HCT116 (cell line): ENCODE measurements around the gene LRIG1. TPM values are rescaled to one million over a fixed set of nuclear protein-coding genes. Genes with fewer than 3 reads are reported as not detected.

ENCODE experiments used
- ATAC-seq: fragments of 200-7000 bp; cut with Tn5 transposase; 2 replicates; pipeline ENCODE4 v1.9.1; 2020; ENCODE audit warnings: mild to moderate bottlenecking, moderate library complexity
- BruUV-seq: library from RNA; stranded (reverse); fragments of 400-500 nt; replicated peaks from 2 replicates; lab custom pipeline; 2021; lab: Mats Ljungman, UMichigan
- CTCF ChIA-PET: fragments of 300-600 bp; sonication (Branson Sonifier 250); formaldehyde crosslinking; loops from one replicate; lab custom pipeline; 2021; ENCODE audit warnings: antibody characterized with exemption; lab: Charles Lee
- POLR2A ChIA-PET: fragments of 300-600, 350-600 bp; sonication (Branson Sonifier 250); formaldehyde crosslinking; loops from one replicate; lab custom pipeline; 2021; ENCODE audit warnings: antibody characterized with exemption; lab: Charles Lee
- RAD21 ChIA-PET, 2 experiments: fragments of 300-600 bp; sonication (Branson Sonifier 250); formaldehyde crosslinking; loops; one replicate each; lab custom pipeline; 2023; ENCODE audit warnings: low total read pairs in 2 of 2; ENCODE audit not compliant: uncharacterized antibody in 2 of 2, unreplicated experiment in 2 of 2, low non-redundant PET in 1 of 2; lab: Charles Lee
- DNase-seq: peaks from one replicate; pipeline ENCODE4 v3.0.0-alpha.2; 2010; ENCODE audit warnings: low read depth, low spot score
- H2AFZ ChIP-seq: fragments of 200-600 bp; shearing (Covaris generic), sonication (generic); 2 replicates; pipeline ENCODE4 v1.6.1; 2017; ENCODE audit warnings: low read depth, mixed run types, mixed read lengths, antibody characterized with exemption, low read length; ENCODE audit not compliant: poor library complexity, severe bottlenecking
- H3K27ac ChIP-seq: 2 replicates; pipeline ENCODE4 v1.5.1; 2012; ENCODE audit warnings: low read depth, low read length
- H3K27me3 ChIP-seq: fragments of 200-600 bp; sonication (generic); 2 replicates; pipeline ENCODE4 v1.6.1; 2016; ENCODE audit warnings: mixed run types, low read length, mixed read lengths; ENCODE audit not compliant: insufficient read depth
- H3K36me3 ChIP-seq, 2 experiments: fragments of 200-500 bp in 1 of 2; fragments of 200-600 bp in 1 of 2; sonication (Bioruptor generic) in 1 of 2; sonication (generic) in 1 of 2; 2 replicates each; pipeline versions ENCODE4 v1.5.1 to v1.6.1; 2014 to 2016; ENCODE audit warnings: low read length in 2 of 2, inconsistent platforms in 1 of 2, mixed read lengths in 1 of 2, mixed run types in 1 of 2; ENCODE audit not compliant: insufficient read depth in 2 of 2, control insufficient read depth in 1 of 2
- H3K4me1 ChIP-seq, 2 experiments: fragments of 200-600 bp in 1 of 2; sonication (generic) in 1 of 2; 2 replicates each; pipeline versions ENCODE4 v1.5.1 to v1.6.1; 2012 to 2017; ENCODE audit warnings: low read length in 2 of 2, inconsistent platforms in 1 of 2, mild to moderate bottlenecking in 1 of 2, mixed read lengths in 1 of 2, mixed run types in 1 of 2, moderate library complexity in 1 of 2; ENCODE audit not compliant: insufficient read depth in 2 of 2, control insufficient read depth in 1 of 2
- H3K4me2 ChIP-seq: fragments of 200-600 bp; sonication (generic); 2 replicates; pipeline ENCODE4 v1.6.1; 2017; ENCODE audit warnings: mixed run types, low read length, mixed read lengths
- H3K4me3 ChIP-seq, 2 experiments: fragments of 200-600 bp in 1 of 2; sonication (generic) in 1 of 2; replicated peaks in 1 of 2; 2 replicates each; pipeline ENCODE4 v1.5.1; 2011 to 2016; ENCODE audit warnings: low read length in 2 of 2, control low read depth in 1 of 2, low read depth in 1 of 2, mild to moderate bottlenecking in 1 of 2, mixed read lengths in 1 of 2, mixed run types in 1 of 2
- H3K79me2 ChIP-seq: fragments of 200-600 bp; sonication (generic); 2 replicates; pipeline ENCODE4 v1.6.1; 2017; ENCODE audit warnings: mild to moderate bottlenecking, mixed run types, low read length, moderate library complexity, mixed read lengths; ENCODE audit not compliant: insufficient read depth
- H3K9ac ChIP-seq: fragments of 200-600 bp; sonication (generic); 2 replicates; pipeline ENCODE4 v1.6.1; 2016; ENCODE audit warnings: low read length, mixed read lengths
- H3K9me2 ChIP-seq: fragments of 200-600 bp; sonication (generic), shearing (Covaris generic); 2 replicates; pipeline ENCODE4 v1.6.1; 2017; ENCODE audit warnings: mixed run types, mild to moderate bottlenecking, moderate library complexity; ENCODE audit not compliant: insufficient read depth
- H3K9me3 ChIP-seq, 2 experiments: fragments of 200-500 bp in 1 of 2; fragments of 200-600 bp in 1 of 2; sonication (Bioruptor generic) in 1 of 2; sonication (generic) in 1 of 2; 2 replicates each; pipeline ENCODE4 v1.6.1; 2014 to 2017; ENCODE audit warnings: low read length in 2 of 2, mixed read lengths in 2 of 2, inconsistent platforms in 1 of 2, low read depth in 1 of 2, mild to moderate bottlenecking in 1 of 2, mixed run types in 1 of 2, moderate library complexity in 1 of 2; ENCODE audit not compliant: control insufficient read depth in 1 of 2, insufficient read depth in 1 of 2
- H4K20me1 ChIP-seq: fragments of 200-600 bp; sonication (generic), shearing (Covaris generic); 2 replicates; pipeline ENCODE4 v1.6.1; 2017; ENCODE audit warnings: mixed run types, mild to moderate bottlenecking, moderate library complexity; ENCODE audit not compliant: insufficient read depth
- CBX3 ChIP-seq: IDR thresholded peaks from 2 replicates; pipeline ENCODE4 v1.6.1; 2012; ENCODE audit warnings: low read depth
- CTCF ChIP-seq, 3 experiments: fragments of 200-600 bp in 1 of 3; sonication (generic) in 1 of 3; IDR thresholded peaks in 2 of 3; conservative IDR thresholded peaks in 1 of 3; 2 replicates each; pipeline ENCODE4 v1.5.1; 2012 to 2017; ENCODE audit warnings: low read depth in 2 of 3, low read length in 2 of 3, antibody characterized with exemption in 1 of 3, borderline replicate concordance in 1 of 3, control low read depth in 1 of 3, mild to moderate bottlenecking in 1 of 3, mixed read lengths in 1 of 3, mixed run types in 1 of 3, moderate library complexity in 1 of 3; ENCODE audit not compliant: insufficient read depth in 1 of 3
- ELF1 ChIP-seq: IDR thresholded peaks from 2 replicates; pipeline ENCODE4 v1.6.1; 2012; ENCODE audit warnings: low read depth, borderline replicate concordance
- EZH2 ChIP-seq: fragments of 200-600 bp; sonication (generic); IDR thresholded peaks from 2 replicates; pipeline ENCODE4 v1.6.1; 2017; ENCODE audit warnings: antibody characterized with exemption, mixed run types
- FOSL1 ChIP-seq: IDR thresholded peaks from 2 replicates; pipeline ENCODE4 v1.6.1; 2012; ENCODE audit warnings: low read depth
- JUND ChIP-seq: IDR thresholded peaks from 2 replicates; pipeline ENCODE4 v1.6.1; 2012
- MAX ChIP-seq: IDR thresholded peaks from 2 replicates; pipeline ENCODE4 v1.6.1; 2012
- RAD21 ChIP-seq: IDR thresholded peaks from 2 replicates; pipeline ENCODE4 v1.6.1; 2012; ENCODE audit warnings: low read depth, mild to moderate bottlenecking
- REST ChIP-seq: IDR thresholded peaks from 2 replicates; pipeline ENCODE4 v1.6.1; 2012; ENCODE audit warnings: low read depth
- SIN3A ChIP-seq: IDR thresholded peaks from 2 replicates; pipeline ENCODE4 v1.6.1; 2012; ENCODE audit warnings: low read depth
- SRF ChIP-seq: IDR thresholded peaks from 2 replicates; pipeline ENCODE4 v1.6.1; 2012; ENCODE audit warnings: low read depth
- ZBTB33 ChIP-seq: IDR thresholded peaks from 2 replicates; pipeline ENCODE4 v1.6.1; 2011; ENCODE audit warnings: mild to moderate bottlenecking, low read length, moderate library complexity; ENCODE audit not compliant: insufficient replicate concordance; ENCODE audit errors: extremely low read depth
- ZNF274 ChIP-seq: fragments of 200-500 bp; sonication (Bioruptor generic); IDR thresholded peaks from 2 replicates; pipeline ENCODE4 v1.6.1; 2014; ENCODE audit warnings: mild to moderate bottlenecking, low read depth, low read length, inconsistent platforms
- intact Hi-C: fragments of 100-400 bp; cut with micrococcal nuclease; formaldehyde crosslinking; loops from 2 replicates; pipeline ENCODE4 v1.10.0; 2022
- total RNA-seq: library from RNA; stranded (reverse); gene quantifications from one replicate; pipeline ENCODE4 v1.2.1, GENCODE V29; 2021; ENCODE audit not compliant: unreplicated experiment

Gene LRIG1
- total RNA-seq, 1 experiment from 2014 or later, result 3.1 TPM

- H3K9me3 ChIP-seq, result no peaks in the 10 kb centered on the region
- no peaks in the 10 kb centered on the region for H3K79me2 ChIP-seq
- POLR2A ChIA-PET, result no interaction called here
- DNase-seq (no peak), ATAC-seq (no peak)
- no peaks in the 10 kb centered on the region for H3K4me1 ChIP-seq
- H3K4me3 ChIP-seq, result no peak overlapping the region
- H3K9me2 ChIP-seq, result no peaks in the 10 kb centered on the region
- H3K27ac ChIP-seq, result no peak overlapping the region
- H3K36me3 ChIP-seq, result no peaks in the 10 kb centered on the region
- intact Hi-C loops, result loop anchor here (10.0 kb wide), 1 partner anchor 64 kb away; no protein-coding TSS in a partner anchor
- H3K27me3 ChIP-seq, result peaks cover 10% of the 10 kb centered on the region
- no peak for TF ChIP-seq SIN3A
- no TSS peak for BruUV-seq
- CTCF ChIA-PET, result no interaction called here
- RAD21 ChIA-PET, result no interaction called here
- no peak overlapping the region for H2AFZ ChIP-seq
- no peak overlapping the region for H3K9ac ChIP-seq
- H4K20me1 ChIP-seq, result no peaks in the 10 kb centered on the region
- no peak overlapping the region for H3K4me2 ChIP-seq
Observed at GRCh38 chr3:66518644-66519043, 17.8 kb upstream of the LRIG1 start.

- Histone ChIP-seq H3K36me3 (no peaks in the 10 kb centered on the region), H3K9me2 (no peaks in the 10 kb centered on the region), H3K79me2 (no peaks in the 10 kb centered on the region), H3K9ac (no peak overlapping the region), H4K20me1 (no peaks in the 10 kb centered on the region), H3K4me2 (no peak overlapping the region), H3K27ac (no peak overlapping the region), H3K9me3 (no peaks in the 10 kb centered on the region), H3K4me1 (no peaks in the 10 kb centered on the region), H2AFZ (no peak overlapping the region), H3K27me3 (peaks cover 10% of the 10 kb centered on the region), H3K4me3 (no peak overlapping the region)
- no peak for ATAC-seq
- BruUV-seq, result no TSS peak
- CTCF ChIA-PET, result no interaction called here
- intact Hi-C loops, result loop anchor here (10.0 kb wide), 1 partner anchor 63 kb away; no protein-coding TSS in a partner anchor
- DNase-seq, result no peak
- POLR2A ChIA-PET, result no interaction called here
- RAD21 ChIA-PET, result no interaction called here
- TF ChIP-seq ZNF274 (no peak), SIN3A (no peak), ZBTB33 (no peak), MAX (no peak), CBX3 (no peak), REST (no peak), RAD21 (no peak), EZH2 (no peak), JUND (no peak), ELF1 (no peak), FOSL1 (no peak), CTCF (IDR thresholded peaks at IDR 0.05 in 2 of 3, conservative IDR thresholded peaks at IDR 0.05 in 1 of 3; ENCODE audit: borderline replicate concordance in 1 of 3, insufficient read depth in 1 of 3, low read depth in 2 of 3, low read length in 2 of 3) (no peak), SRF (no peak)
Observed at GRCh38 chr3:66518126-66518525, 17.3 kb upstream of the LRIG1 start.
